AG10803 (cell line): ENCODE results near the gene CLIC4.
"Not testable (repeated sequence)": the region's sequence is repeated elsewhere in the genome, so short reads cannot be mapped to it uniquely, and the experiment has no call there.

Source experiments
- DNase-seq: peaks from one replicate; pipeline ENCODE4 v3.0.0; 2010; ENCODE audit warnings: low read depth
- H3K4me3 ChIP-seq: 2 replicates; pipeline ENCODE4 v1.5.1; 2011; ENCODE audit warnings: mild to moderate bottlenecking, low read length, control low read depth
- CTCF ChIP-seq: conservative IDR thresholded peaks from 2 replicates; pipeline ENCODE4 v1.5.1; 2011; ENCODE audit warnings: mild to moderate bottlenecking, low read length, control low read depth, inconsistent platforms

Gene CLIC4

DNA sequence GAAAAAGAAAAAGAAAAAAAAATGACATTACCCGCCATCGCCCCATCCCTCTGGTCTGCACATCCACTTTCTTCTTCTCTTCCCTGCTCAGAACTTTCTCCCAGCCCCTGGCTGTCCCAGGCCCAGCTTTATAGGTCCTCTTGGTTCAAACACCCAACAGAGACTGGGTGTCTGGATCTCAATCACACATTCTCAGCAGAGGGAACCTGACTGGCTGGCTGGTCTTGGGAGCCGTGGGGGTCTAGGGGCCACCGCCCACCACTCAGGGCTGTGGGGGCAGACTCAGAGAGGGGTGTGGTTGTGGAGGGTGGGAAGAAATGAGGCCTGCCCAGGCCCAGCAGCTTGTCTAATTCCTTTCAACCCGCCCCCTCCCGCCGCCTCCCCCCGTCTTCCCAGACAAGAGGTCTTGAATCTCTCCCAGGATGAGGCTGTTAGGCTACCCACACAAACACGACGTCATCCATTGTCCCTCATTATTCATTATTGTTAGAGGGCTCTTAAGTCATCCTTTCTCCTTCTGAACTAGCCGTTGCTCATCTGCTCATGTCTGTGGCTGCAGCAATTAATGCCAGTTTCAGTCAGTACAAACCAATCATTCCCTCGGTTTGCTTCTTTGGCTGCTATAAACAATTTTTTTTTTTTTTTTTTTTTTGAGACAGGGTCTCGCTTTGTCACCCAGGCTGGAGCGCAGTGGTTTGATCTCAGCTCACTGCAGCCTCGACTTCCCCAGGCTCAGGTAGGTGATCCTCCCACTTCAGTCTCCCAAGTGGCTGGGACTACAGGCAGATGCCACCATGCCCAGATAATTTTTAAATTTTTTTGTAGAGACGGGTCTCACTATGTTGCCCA lies 40.6 kb upstream of the CLIC4 start:
- no peak for TF ChIP-seq CTCF
- peak; percentile 53 for DNase-seq
- H3K4me3 ChIP-seq, result no peak overlapping the region

DNA sequence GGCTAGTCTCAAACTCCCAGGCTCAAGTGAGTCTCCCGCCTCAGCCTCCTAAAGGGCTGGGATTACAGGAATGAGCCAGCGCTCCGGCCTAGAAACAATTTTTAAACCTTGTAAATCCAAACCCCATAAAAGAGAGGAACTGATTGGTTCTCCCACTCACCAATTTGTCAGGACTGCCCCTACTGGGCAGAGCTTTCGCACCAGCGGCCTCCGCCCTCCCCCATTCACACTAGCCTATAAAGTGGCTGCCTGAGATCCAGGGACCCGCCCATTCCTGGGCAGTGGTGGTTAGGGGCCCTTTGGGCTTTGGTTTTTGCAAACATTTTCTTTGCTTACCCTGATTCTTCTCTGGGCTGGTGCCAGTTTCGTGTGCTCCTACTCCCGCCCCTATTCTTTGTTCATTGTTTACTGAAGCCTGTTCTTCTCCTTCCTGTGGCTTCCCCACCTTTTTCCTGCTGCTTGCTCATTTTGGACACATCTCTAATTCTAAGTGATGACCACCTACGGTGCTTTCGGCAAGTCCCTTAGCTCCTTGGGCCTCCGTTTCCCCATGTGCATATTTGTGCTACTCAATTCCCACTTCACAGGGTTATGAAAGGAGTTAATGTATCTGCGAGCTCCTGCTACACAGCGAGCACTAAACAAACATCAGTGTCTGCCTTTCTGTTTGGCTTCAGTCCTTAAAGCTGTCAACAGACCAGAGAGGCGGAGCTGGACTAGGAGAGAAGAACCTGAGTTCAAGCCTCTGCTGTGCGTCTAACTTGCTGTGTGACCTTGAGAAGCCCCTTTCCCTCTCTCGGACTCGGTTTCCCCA lies 39.8 kb upstream of the CLIC4 start:
- peak; percentile 61 for DNase-seq
- no peak for TF ChIP-seq CTCF
- no peak overlapping the region for H3K4me3 ChIP-seq

DNA sequence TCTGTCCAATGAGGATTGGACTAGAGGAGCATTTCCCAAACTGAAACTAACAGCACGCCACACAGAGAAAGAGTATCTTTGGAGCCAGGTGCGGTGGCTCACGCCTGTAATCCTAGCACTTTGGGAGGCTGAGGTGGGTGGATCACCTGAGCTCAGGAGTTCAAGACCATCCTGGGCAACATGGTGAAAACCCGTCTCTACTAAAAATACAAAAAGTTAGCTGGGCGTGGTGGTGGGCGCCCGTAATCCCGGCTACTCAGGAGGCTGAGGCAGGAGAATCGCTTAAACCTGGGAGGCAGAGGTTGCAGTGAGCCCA lies 39.2 kb upstream of the CLIC4 start:
- not testable (repeated sequence) for DNase-seq, H3K4me3 ChIP-seq

DNA sequence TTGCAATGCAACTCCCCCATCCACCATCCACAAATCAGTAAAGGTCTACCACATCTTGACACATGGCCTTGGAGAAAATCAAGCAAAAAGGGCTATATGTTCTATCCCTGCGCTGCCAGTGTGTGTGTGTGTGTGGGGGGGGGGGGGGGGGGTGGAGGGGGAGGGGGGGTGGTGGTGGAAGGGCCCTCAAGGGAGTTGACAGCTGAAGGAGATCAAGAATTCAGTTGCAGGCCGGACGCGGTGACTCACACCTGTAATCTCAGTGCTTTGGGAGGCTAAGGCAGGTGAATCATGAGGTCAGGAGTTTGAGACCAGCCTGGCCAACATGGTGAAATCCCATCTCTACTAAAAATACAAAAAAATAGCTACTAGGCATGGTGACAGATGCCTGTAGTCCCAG lies 37.6 kb upstream of the CLIC4 start:
- H3K4me3 ChIP-seq, result no peak overlapping the region
- DNase-seq, result peak; percentile 37
- no peak for TF ChIP-seq CTCF

DNA sequence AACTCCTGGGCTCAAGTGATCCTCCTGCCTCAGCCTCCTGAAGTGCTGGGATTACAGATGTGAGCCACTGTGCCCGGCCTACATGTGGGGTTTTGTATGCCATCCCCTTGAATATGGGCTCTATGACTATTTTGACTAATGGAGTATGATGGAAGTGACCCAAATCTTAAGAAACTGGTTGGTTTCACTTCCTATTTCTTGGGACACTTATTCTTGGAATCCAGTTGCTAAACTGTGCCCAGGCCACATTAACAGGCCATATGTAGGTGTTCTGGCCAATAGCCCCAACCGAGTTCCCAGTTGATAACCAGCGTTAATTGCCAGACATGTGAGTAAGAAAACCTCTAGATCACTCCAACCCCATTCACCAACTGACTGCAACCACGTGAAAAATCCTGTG lies 36.3 kb upstream of the CLIC4 start:
- H3K4me3 ChIP-seq, result no peak overlapping the region
- no peak for TF ChIP-seq CTCF
- DNase-seq, result no peak

- no peak for TF ChIP-seq CTCF
- no peak overlapping the region for H3K4me3 ChIP-seq
- no peak for DNase-seq
Measured at GRCh38 chr1:24709791-24710441, 35.3 kb upstream of the CLIC4 start.

- H3K4me3 ChIP-seq, result no peak overlapping the region
- DNase-seq, result no peak
- no peak for TF ChIP-seq CTCF
Measured at GRCh38 chr1:24711329-24711728, 33.9 kb upstream of the CLIC4 start.
